IPS DF 19.7 (cell line): Measurements from ENCODE around the gene UBXN2A.
"Not testable (repeated sequence)": the region's sequence is repeated elsewhere in the genome, so short reads cannot be mapped to it uniquely, and the experiment has no call there.

Source experiments
- DNase-seq: peaks from one replicate; pipeline ENCODE4 v3.0.0-alpha.2; 2013; ENCODE audit warnings: low read depth, low spot score

The UBXN2A gene

GRCh38 chr2:24011250-24012104, 71.2 kb downstream of the UBXN2A start:
- no peak for DNase-seq

- DNase-seq = no peak
Observed at GRCh38 chr2:24012521-24013188, 72.4 kb downstream of the UBXN2A start.

DNA sequence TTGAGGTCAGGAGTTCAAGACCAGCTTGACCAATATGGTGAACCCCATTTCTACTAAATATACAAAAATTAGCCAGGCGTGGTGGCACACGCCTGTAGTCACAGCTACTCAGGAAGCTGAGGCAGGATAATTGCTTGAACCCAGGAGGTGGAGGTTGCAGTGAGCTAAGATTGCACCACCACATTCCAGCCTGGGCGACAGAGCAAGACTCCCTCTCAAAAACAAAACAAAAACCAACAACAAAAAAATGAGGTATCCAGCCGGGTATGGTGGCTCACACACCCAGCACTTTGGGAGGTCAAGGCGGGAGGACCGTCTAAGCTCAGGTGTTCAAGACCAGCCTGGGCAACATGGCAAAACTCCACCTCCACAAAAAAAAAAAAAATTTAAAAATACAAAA, 74.6 kb downstream of the UBXN2A start:
- DNase-seq = not testable (repeated sequence)

DNA sequence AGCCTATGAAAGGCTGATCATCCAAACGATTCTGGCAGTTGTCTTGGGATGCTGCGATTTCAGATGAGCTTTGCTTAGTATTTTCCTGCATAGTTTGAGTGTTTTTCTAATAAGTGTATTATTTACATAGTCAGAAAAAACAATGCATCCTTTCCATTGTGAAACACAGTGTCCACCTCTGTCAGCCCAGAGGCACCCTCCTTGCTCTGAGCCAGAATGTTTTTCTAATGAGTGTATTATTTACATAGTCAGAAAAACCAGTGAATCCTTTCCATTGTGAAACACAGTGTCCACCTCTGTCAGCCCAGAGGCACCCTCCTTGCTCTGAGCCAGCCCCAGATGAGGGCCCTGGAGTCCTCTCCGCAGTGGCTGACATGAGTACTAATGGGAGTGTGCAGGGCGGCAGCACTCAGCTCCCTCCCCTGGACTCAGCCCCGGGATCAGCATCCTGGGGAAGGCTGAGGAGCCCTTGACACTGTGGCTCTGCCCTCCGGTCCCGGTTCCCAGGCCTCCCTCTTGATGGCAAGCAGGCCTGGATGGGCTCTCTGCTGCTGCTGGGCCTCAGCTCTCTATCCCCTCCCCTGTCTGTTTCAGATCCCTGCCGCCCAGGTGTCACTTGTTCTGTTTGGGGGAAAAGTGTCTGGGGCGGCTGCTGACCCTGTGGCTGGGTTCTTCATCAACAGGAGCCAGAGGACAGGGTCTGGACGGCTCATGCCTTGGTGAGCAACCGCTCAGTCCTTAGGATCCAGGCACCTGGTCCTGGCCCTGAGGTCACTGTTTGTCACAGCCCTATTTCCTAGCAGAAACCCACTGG, 75.5 kb downstream of the UBXN2A start:
- no peak for DNase-seq

- no peak for DNase-seq
Observed at GRCh38 chr2:24016376-24016761, 76.1 kb downstream of the UBXN2A start.

- no peak for DNase-seq
Observed at GRCh38 chr2:24016853-24017703, 76.8 kb downstream of the UBXN2A start.

GRCh38 chr2:24017711-24018110, 77.4 kb downstream of the UBXN2A start:
- DNase-seq = no peak

- no peak for DNase-seq
Observed at GRCh38 chr2:24018241-24018640, 78.0 kb downstream of the UBXN2A start.

- DNase-seq = no peak
Observed at GRCh38 chr2:24019729-24020128, 79.5 kb downstream of the UBXN2A start.

- no peak for DNase-seq
Observed at GRCh38 chr2:24020244-24020643, 80.0 kb downstream of the UBXN2A start.

GRCh38 chr2:24021122-24021998, 81.1 kb downstream of the UBXN2A start:
- peak; percentile 47 for DNase-seq

- no peak for DNase-seq
Observed at GRCh38 chr2:24022324-24022974, 82.2 kb downstream of the UBXN2A start.

- no peak for DNase-seq
Observed at GRCh38 chr2:24022975-24023575, 82.8 kb downstream of the UBXN2A start.

GRCh38 chr2:24024018-24024417, 83.8 kb downstream of the UBXN2A start:
- no peak for DNase-seq

DNA sequence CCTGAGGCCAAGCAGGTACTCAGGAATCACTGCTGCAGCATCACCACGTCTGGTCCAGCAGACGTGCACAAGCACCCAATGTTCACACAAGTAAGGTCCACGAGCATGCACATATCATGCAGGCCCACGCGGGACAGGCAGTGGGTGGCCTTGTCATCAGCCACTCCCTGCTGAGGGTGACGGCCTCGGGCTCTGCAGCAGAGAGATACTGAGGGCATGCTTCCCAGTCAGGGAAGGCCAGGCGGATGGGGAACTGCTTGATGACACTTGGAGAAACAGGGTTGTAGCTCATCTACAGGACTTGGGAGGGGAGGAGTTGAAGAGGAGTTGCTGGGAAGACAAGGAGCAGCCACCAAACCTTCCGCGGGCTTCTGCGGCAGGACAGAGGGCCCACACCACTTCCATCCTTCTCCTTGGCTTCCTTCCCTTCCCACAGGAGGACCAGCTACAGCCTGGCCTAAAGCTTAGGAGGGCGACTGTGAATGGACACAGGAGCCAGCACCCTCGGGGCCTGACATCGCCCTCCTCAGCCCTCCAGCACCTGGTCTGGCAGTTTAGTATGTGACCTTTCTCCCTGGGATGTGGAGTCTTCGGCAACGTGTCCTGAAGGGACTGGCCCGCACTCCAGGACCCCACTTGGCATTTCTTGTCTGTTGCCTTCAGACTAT, 84.9 kb downstream of the UBXN2A start:
- no peak for DNase-seq

- peak; percentile 83 for DNase-seq
Observed at GRCh38 chr2:24026233-24026632, 86.0 kb downstream of the UBXN2A start.

- DNase-seq = no peak
Observed at GRCh38 chr2:24038786-24039499, 98.7 kb downstream of the UBXN2A start.

- no peak for DNase-seq
Observed at GRCh38 chr2:24040511-24040910, 100.2 kb downstream of the UBXN2A start.
